ENCODE results near the gene SCN4B. TPM values are rescaled to one million over a fixed set of nuclear protein-coding genes. Genes with fewer than 3 reads are reported as not detected.

The SCN4B gene
- total RNA-seq: 0.32 and 0.52 TPM in 2 replicates

GRCh38 chr11:118152552-118153471 is at the start of gene SCN4B:
TSS of gene SCN4B (minus strand) at chr11:118152823. CDS start at chr11:118152673, 150 bp downstream.

GRCh38 chr11:118175993-118176777 is 23.6 kb upstream of the SCN4B start, which contains the start of gene SCN2B:
TSS of gene SCN2B (minus strand) at chr11:118176639. CDS start at chr11:118176431, 208 bp downstream.

GRCh38 chr11:118086913-118087768 is 65.5 kb downstream of the SCN4B start, which contains the start of gene SMIM35:
TSS of gene SMIM35 (minus strand) at chr11:118086963. CDS start at chr11:118086757, 206 bp downstream.

Other genes starting within 250 kb of the SCN4B start
- not detected in 2 replicates for gene TMPRSS13, start 223.4 kb downstream of the SCN4B start, total RNA-seq
- 0.11 and 0.78 TPM in 2 replicates for gene IL10RA, start 166.4 kb downstream of the SCN4B start, total RNA-seq
- gene TMPRSS4, start 75.7 kb downstream of the SCN4B start, total RNA-seq: under 0.01 TPM in 1 of 2 replicates, not detected in the other
- not detected in 2 replicates for gene SMIM35, start 65.9 kb downstream of the SCN4B start, total RNA-seq
- 3.4 and 4.1 TPM in 2 replicates for gene SCN2B, start 23.8 kb upstream of the SCN4B start, total RNA-seq
- gene JAML, start 72.2 kb upstream of the SCN4B start, total RNA-seq: not detected in 2 replicates
- 3.0 and 6.9 TPM in 2 replicates for gene MPZL3, start 99.5 kb upstream of the SCN4B start, total RNA-seq
- 1.3 and 2.9 TPM in 2 replicates for gene MPZL2, start 111.5 kb upstream of the SCN4B start, total RNA-seq
- not detected in 2 replicates for gene CD3E, start 151.9 kb upstream of the SCN4B start, total RNA-seq
- gene CD3D, start 189.9 kb upstream of the SCN4B start, total RNA-seq: not detected in 2 replicates
- not detected in 2 replicates for gene CD3G, start 191.5 kb upstream of the SCN4B start, total RNA-seq
- gene UBE4A, start 206.8 kb upstream of the SCN4B start, total RNA-seq: 74.6 and 75.8 TPM in 2 replicates
- gene ATP5MG, start 248.8 kb upstream of the SCN4B start, total RNA-seq: 40.5 and 45.1 TPM in 2 replicates